AG09319 (cell line): ENCODE data around the gene EMC8.

Experiments
- DNase-seq: peaks from one replicate; pipeline ENCODE4 v3.0.0-alpha.2; 2010; ENCODE audit warnings: low read depth; ENCODE audit errors: extremely low read depth
- CTCF ChIP-seq: IDR thresholded peaks from 2 replicates; pipeline ENCODE4 v1.5.1; 2011; ENCODE audit warnings: low read depth, mild to moderate bottlenecking, inconsistent platforms, low read length, moderate library complexity

EMC8 gene

DNA sequence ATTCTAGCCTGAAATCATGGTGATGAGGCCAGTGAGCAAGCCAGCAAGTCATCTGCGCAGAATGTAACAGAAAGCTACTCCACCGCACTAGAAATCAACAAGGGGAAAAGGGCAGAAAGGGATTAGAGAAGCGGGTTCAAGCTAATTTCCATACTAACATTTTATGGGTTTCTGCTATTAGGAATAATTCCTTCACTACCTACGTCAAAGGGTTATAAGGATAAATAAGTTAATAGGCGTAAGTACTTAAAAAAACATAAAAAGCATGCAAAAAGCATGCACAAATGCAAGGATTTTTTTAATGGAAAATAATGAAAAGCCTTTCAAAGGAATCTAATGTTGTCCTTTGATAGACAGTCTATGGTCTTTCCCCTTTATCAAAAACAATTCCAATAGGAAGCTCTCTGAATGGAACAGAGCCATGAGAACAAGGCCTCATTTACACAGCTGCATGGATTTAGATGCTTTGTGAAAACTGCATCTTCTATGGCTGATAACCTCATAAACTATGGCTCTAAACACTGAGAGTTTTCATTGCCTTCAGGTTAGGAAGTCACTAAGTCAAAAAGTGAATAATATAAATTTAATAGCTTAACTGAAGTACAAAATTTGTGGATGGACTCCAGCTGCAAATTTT, 5.6 kb downstream of the EMC8 start:
- DNase-seq, result no peak
- TF ChIP-seq CTCF, result no peak

GRCh38 chr16:85789773-85790172, 9.6 kb downstream of the EMC8 start:
- DNase-seq, result no peak
- no peak for TF ChIP-seq CTCF

GRCh38 chr16:85788819-85789218, 10.5 kb downstream of the EMC8 start:
- TF ChIP-seq CTCF, result no peak

GRCh38 chr16:85785927-85786326, 13.4 kb downstream of the EMC8 start:
- DNase-seq, result no peak
- TF ChIP-seq CTCF, result no peak

More at GRCh38 chr16:85788819-85789218, 10.5 kb downstream of the EMC8 start:
- no peak for DNase-seq

DNA sequence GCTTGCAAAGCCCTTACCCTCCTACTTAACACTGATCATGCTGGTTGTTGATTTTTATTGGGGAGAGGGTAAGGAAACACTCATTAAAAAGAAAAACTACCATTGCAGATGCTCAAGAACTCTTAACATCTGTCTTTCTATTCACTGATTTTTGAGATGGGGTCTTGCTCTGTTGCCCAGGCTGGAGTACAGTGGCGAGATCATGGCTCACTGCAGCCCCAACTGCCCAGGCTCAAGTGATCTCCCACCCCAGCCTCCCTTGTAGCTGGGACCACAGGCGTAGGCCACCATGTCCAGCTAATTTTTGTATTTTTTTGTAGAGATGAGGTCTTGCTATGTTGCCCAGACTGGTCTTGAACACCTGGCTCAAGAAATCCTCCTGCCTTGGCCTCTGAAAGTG, 14.5 kb downstream of the EMC8 start:
- no peak for TF ChIP-seq CTCF
- DNase-seq, result no peak

DNA sequence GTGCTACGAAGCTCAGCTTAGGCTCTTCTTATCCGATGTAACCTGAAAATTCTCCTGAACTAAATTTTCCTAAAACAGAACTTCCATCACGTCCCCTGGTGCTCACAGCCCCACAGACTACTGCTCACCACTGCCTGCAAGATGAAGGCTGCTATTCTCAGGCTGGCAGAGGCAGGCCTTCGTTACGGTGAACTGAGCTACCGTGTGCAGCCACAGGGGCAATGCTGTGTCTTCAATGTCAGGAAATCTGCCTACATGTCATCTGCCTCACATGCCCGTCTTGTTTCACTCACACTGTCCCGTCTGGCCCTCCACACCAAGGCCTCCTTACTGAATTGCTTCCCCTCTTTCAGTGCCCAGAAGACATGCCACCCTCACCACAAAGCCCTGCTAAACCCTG, 15.9 kb downstream of the EMC8 start:
- no peak for TF ChIP-seq CTCF
- no peak for DNase-seq

- no peak for DNase-seq
- no peak for TF ChIP-seq CTCF
Measured at GRCh38 chr16:85782451-85782850, 16.9 kb downstream of the EMC8 start.
